HL-60 (cell line): ENCODE data around the gene ZFHX2.

Source experiments
- DNase-seq, 2 experiments: peaks; one replicate each; pipeline ENCODE4 v3.0.0-alpha.2; 2010 to 2020; ENCODE audit warnings: low read depth in 1 of 2, low spot score in 1 of 2
- H3K27ac ChIP-seq: fragments of 250-450 bp; sonication (Bioruptor Pico); replicated peaks from 2 replicates; pipeline ENCODE4 v1.5.1; 2020; ENCODE audit warnings: mild to moderate bottlenecking, moderate library complexity
- H3K27me3 ChIP-seq: fragments of 250-450 bp; sonication (Bioruptor Pico); 2 replicates; pipeline ENCODE4 v1.5.1; 2021; ENCODE audit warnings: mild to moderate bottlenecking, moderate library complexity; ENCODE audit not compliant: insufficient read depth, poor library complexity, severe bottlenecking
- H3K4me3 ChIP-seq: replicated peaks from 2 replicates; pipeline ENCODE4 v1.5.1; 2011; ENCODE audit warnings: mild to moderate bottlenecking, control low read depth, low read length; ENCODE audit not compliant: insufficient read depth
- CTCF ChIP-seq: IDR thresholded peaks from one replicate; pipeline ENCODE4 v1.5.1; 2011; ENCODE audit warnings: low read length, control low read depth, inconsistent platforms; ENCODE audit not compliant: insufficient read depth
- GABPA ChIP-seq: IDR thresholded peaks from 2 replicates; pipeline ENCODE4 v1.6.1; 2012; ENCODE audit warnings: low read depth
- POLR2AphosphoS5 ChIP-seq: IDR thresholded peaks from 2 replicates; pipeline ENCODE4 v1.6.1; 2012; ENCODE audit warnings: low read depth
- REST ChIP-seq: IDR thresholded peaks from 2 replicates; pipeline ENCODE4 v1.6.1; 2012; ENCODE audit warnings: low read depth; ENCODE audit not compliant: insufficient replicate concordance
- SPI1 ChIP-seq: IDR thresholded peaks from 2 replicates; pipeline ENCODE4 v1.6.1; 2012; ENCODE audit warnings: low read depth, mild to moderate bottlenecking, borderline replicate concordance

The ZFHX2 gene

GRCh38 chr14:23494223-23494622 lies 57.3 kb downstream of the ZFHX2 start:
- no peak for TF ChIP-seq CTCF
- no peak for TF ChIP-seq REST
- no peak for TF ChIP-seq GABPA
- no peak for TF ChIP-seq POLR2AphosphoS5
- no peak for TF ChIP-seq SPI1
- no peak overlapping the region for H3K4me3 ChIP-seq

GRCh38 chr14:23492618-23493272 lies 58.8 kb downstream of the ZFHX2 start:
- Histone ChIP-seq H3K27ac (no peak overlapping the region), H3K4me3 (no peak overlapping the region)
- DNase-seq, result no peak

More at GRCh38 chr14:23494223-23494622, 57.3 kb downstream of the ZFHX2 start:
- Histone ChIP-seq H3K27me3 (no peaks in the 10 kb centered on the region), H3K27ac (no peak overlapping the region)
- DNase-seq, result no peak

More at GRCh38 chr14:23492618-23493272, 58.8 kb downstream of the ZFHX2 start:
- H3K27me3 ChIP-seq, result no peaks in the 10 kb centered on the region
- TF ChIP-seq CTCF (no peak), GABPA (no peak), REST (no peak), SPI1 (no peak), POLR2AphosphoS5 (no peak)
